ENCODE results near the gene LRRC14B. TPM values are rescaled to one million over a fixed set of nuclear protein-coding genes. Genes with fewer than 3 reads are reported as not detected.
A peak's percentile ranks its signal among the peaks of the same experiment; 100 is the strongest.

The LRRC14B gene
- total RNA-seq, 1 donor from 2014 or later: not detected

GRCh38 chr5:190366-191035 lies 794 bp upstream of the LRRC14B start:
- no peaks in the 10 kb centered on the region for H3K9me3 Mint-ChIP-seq (ENCODE audit: low read depth)
- no peak overlapping the region for H3K4me3 Mint-ChIP-seq (ENCODE audit: unreplicated experiment)
- no peak overlapping the region for H3K27ac Mint-ChIP-seq (ENCODE audit: unreplicated experiment)
- DNase-seq (ENCODE audit: low spot score): peak; percentile 71
- H3K4me1 Mint-ChIP-seq (ENCODE audit: low read depth): peaks cover 7% of the 10 kb centered on the region
- H3K36me3 Mint-ChIP-seq (ENCODE audit: low read depth): no peaks in the 10 kb centered on the region
- no peak for TF ChIP-seq CTCF (IDR thresholded peaks at IDR 0.05)
- H3K27me3 Mint-ChIP-seq (ENCODE audit: low read depth): no peaks in the 10 kb centered on the region

- no peak overlapping the region for H3K27ac Mint-ChIP-seq (ENCODE audit: unreplicated experiment)
- no peaks in the 10 kb centered on the region for H3K36me3 Mint-ChIP-seq (ENCODE audit: low read depth)
- DNase-seq (ENCODE audit: low spot score): peak; percentile 86
- no peaks in the 10 kb centered on the region for H3K9me3 Mint-ChIP-seq (ENCODE audit: low read depth)
- peaks cover 7% of the 10 kb centered on the region for H3K4me1 Mint-ChIP-seq (ENCODE audit: low read depth)
- no peak for TF ChIP-seq CTCF (IDR thresholded peaks at IDR 0.05)
- no peak overlapping the region for H3K4me3 Mint-ChIP-seq (ENCODE audit: unreplicated experiment)
- no peaks in the 10 kb centered on the region for H3K27me3 Mint-ChIP-seq (ENCODE audit: low read depth)
Measured at GRCh38 chr5:191949-192690, 825 bp downstream of the LRRC14B start.

- DNase-seq (ENCODE audit: low spot score): peak; percentile 53
- no peak for TF ChIP-seq CTCF (IDR thresholded peaks at IDR 0.05)
- Mint-ChIP-seq H3K27ac (ENCODE audit: unreplicated experiment) (no peak overlapping the region), H3K4me3 (ENCODE audit: unreplicated experiment) (no peak overlapping the region), H3K9me3 (ENCODE audit: low read depth) (no peaks in the 10 kb centered on the region), H3K27me3 (ENCODE audit: low read depth) (no peaks in the 10 kb centered on the region), H3K4me1 (ENCODE audit: low read depth) (peaks cover 7% of the 10 kb centered on the region), H3K36me3 (ENCODE audit: low read depth) (no peaks in the 10 kb centered on the region)
Measured at GRCh38 chr5:192691-192969, 1.3 kb downstream of the LRRC14B start.

- H3K36me3 Mint-ChIP-seq (ENCODE audit: low read depth): no peaks in the 10 kb centered on the region
- no peak overlapping the region for H3K4me3 Mint-ChIP-seq (ENCODE audit: unreplicated experiment)
- H3K27ac Mint-ChIP-seq (ENCODE audit: unreplicated experiment): no peak overlapping the region
- peak; percentile 84 for DNase-seq (ENCODE audit: low spot score)
- H3K9me3 Mint-ChIP-seq (ENCODE audit: low read depth): no peaks in the 10 kb centered on the region
- TF ChIP-seq CTCF (IDR thresholded peaks at IDR 0.05): no peak
- H3K4me1 Mint-ChIP-seq (ENCODE audit: low read depth): peaks cover 6% of the 10 kb centered on the region
- no peaks in the 10 kb centered on the region for H3K27me3 Mint-ChIP-seq (ENCODE audit: low read depth)
Measured at GRCh38 chr5:192970-193831, 1.9 kb downstream of the LRRC14B start.

- no peaks in the 10 kb centered on the region for H3K27me3 Mint-ChIP-seq (ENCODE audit: low read depth)
- H3K27ac Mint-ChIP-seq (ENCODE audit: unreplicated experiment): no peak overlapping the region
- DNase-seq (ENCODE audit: low spot score): no peak
- peaks cover 2% of the 10 kb centered on the region for H3K36me3 Mint-ChIP-seq (ENCODE audit: low read depth)
- no peaks in the 10 kb centered on the region for H3K4me1 Mint-ChIP-seq (ENCODE audit: low read depth)
- no peak for TF ChIP-seq CTCF (IDR thresholded peaks at IDR 0.05)
- no peak overlapping the region for H3K4me3 Mint-ChIP-seq (ENCODE audit: unreplicated experiment)
- no peaks in the 10 kb centered on the region for H3K9me3 Mint-ChIP-seq (ENCODE audit: low read depth)
Measured at GRCh38 chr5:194102-194501, 2.8 kb downstream of the LRRC14B start.
